ENCODE measurements around the gene KRTAP4-12.

- TF ChIP-seq POLR2A (IDR thresholded peaks at IDR 0.05; ENCODE audit: low read length) (no peak), GATA1 (IDR thresholded peaks at IDR 0.05; ENCODE audit: low read depth, low read length) (no peak)
Observed at GRCh38 chr17:41116297-41116696, 7.7 kb downstream of the KRTAP4-12 start.

Data from erythroblast (primary cell).